HepG2 (cell line): Measurements from ENCODE around the gene MASP1. TPM values are rescaled to one million over a fixed set of nuclear protein-coding genes. Genes with fewer than 3 reads are reported as not detected.

Experiments used
- FOXK2 ChIP-seq: fragments of 450-650 bp; IDR thresholded peaks from 2 replicates; pipeline ENCODE4 v1.6.1; 2016
- HNRNPL ChIP-seq: fragments of 200-400 bp; formaldehyde crosslinking; IDR thresholded peaks from 2 replicates; pipeline ENCODE4 v1.6.1; 2017; ENCODE audit warnings: mild to moderate bottlenecking, low read depth, low read length
- RFX3 ChIP-seq: IDR thresholded peaks from 2 replicates; pipeline ENCODE4 v1.6.1; 2016; ENCODE audit warnings: missing biosample characterization, missing genetic modification reagents
- TAF1 ChIP-seq: sonication (generic); formaldehyde crosslinking; IDR thresholded peaks from 2 replicates; pipeline ENCODE4 v1.4.0; 2020; ENCODE audit warnings: missing genetic modification reagents
- ZNF7 ChIP-seq: IDR thresholded peaks from 2 replicates; pipeline ENCODE4 v1.6.1; 2016; ENCODE audit warnings: missing biosample characterization, missing genetic modification reagents
- ZNF703 ChIP-seq: sonication (generic); formaldehyde crosslinking; IDR thresholded peaks from 2 replicates; pipeline ENCODE4 v1.5.1; 2020; ENCODE audit warnings: missing genetic modification reagents, mild to moderate bottlenecking, moderate library complexity, borderline replicate concordance
- ZNF724P ChIP-seq: sonication (generic); formaldehyde crosslinking; IDR thresholded peaks from 2 replicates; pipeline ENCODE4 v1.8.0; 2022; ENCODE audit warnings: missing genetic modification reagents, borderline replicate concordance
- ZSCAN21 ChIP-seq: sonication (generic); formaldehyde crosslinking; IDR thresholded peaks from 2 replicates; pipeline ENCODE4 v1.8.0; 2022; ENCODE audit warnings: mild to moderate bottlenecking, missing genetic modification reagents, moderate library complexity, borderline replicate concordance
- polyA plus RNA-seq, 8 experiments: library from polyadenylated mRNA; depleted of rRNA in 3 of 8; stranded (reverse) in 7 of 8; unstranded in 1 of 8; fragments of >200 nt; fragmentation: Illumina TruSeq in 4 of 8; extraction: Trizol in 4 of 8; gene quantifications; 2 replicates each; pipeline versions ENCODE4 v1.2.1 to v1.2.3, GENCODE V29; 2011 to 2016; ENCODE audit warnings: low read depth in 4 of 8, missing spikeins in 1 of 8, mixed read lengths in 1 of 8; ENCODE audit not compliant: insufficient read depth in 1 of 8
- total RNA-seq, 5 experiments: library from RNA; depleted of rRNA; stranded (reverse); fragments of >200 nt; fragmentation: Illumina TruSeq; extraction: Trizol; gene quantifications; 2 replicates each; pipeline ENCODE4 v1.2.3, GENCODE V29; 2016; ENCODE audit warnings: low read depth in 1 of 5
- TF ChIP-seq, protein P1 (sequence below): sonication (generic); formaldehyde crosslinking; IDR thresholded peaks from 2 replicates; pipeline ENCODE4 v1.5.0; 2020; ENCODE audit warnings: mild to moderate bottlenecking, missing genetic modification reagents, borderline replicate concordance
- TF ChIP-seq, protein P2 (sequence below): sonication (generic); formaldehyde crosslinking; IDR thresholded peaks from 2 replicates; pipeline ENCODE4 v1.9.0; 2022; ENCODE audit warnings: low read depth, missing genetic modification reagents
- TF ChIP-seq, protein P3 (sequence below): sonication (generic); formaldehyde crosslinking; IDR thresholded peaks from 2 replicates; pipeline ENCODE4 v1.5.0; 2020; ENCODE audit warnings: missing genetic modification reagents, mild to moderate bottlenecking, borderline replicate concordance
- TF ChIP-seq, protein P4 (sequence below): IDR thresholded peaks from 2 replicates; pipeline ENCODE4 v1.4.0; 2020; ENCODE audit warnings: mild to moderate bottlenecking, missing genetic modification reagents
- TF ChIP-seq, protein P5 (sequence below): sonication (generic); formaldehyde crosslinking; IDR thresholded peaks from 2 replicates; pipeline ENCODE4 v1.4.0; 2020; ENCODE audit warnings: missing genetic modification reagents, borderline replicate concordance

The MASP1 gene
- total and polyA plus RNA-seq, 2 of the 13 experiments (the other 11 are each of a cell fraction or from before 2014, with no cell fraction given) = 10.8 to 56.0 TPM

DNA sequence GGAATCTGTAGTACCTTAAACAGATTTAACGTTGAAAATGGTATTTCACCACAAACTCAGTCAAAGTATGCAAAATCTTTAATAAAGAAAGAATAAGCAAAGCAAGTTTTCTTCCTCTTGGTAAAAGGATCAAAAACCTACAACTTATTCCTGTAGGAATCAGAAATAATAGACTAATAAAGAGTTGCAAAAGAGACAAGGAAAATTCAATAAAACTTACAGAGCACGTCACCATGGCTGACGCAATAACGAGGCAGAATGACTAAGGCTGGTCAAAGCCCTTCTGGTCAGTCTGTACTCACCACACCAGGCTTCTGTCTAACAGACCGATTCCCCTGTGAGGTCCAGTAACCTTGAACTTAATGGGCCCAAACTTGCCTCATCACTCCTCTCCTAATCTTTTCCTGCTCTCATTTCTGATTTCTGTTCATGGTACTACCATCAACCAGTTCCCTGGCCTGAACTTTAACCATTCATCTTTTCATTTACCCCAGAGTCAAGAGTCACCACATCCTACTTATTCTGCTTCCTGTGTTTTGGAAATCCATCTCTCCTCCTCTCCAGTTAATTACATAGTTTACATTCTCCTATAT is 5.0 kb downstream of the MASP1 start (continued):
- TF ChIP-seq, protein P1, sequence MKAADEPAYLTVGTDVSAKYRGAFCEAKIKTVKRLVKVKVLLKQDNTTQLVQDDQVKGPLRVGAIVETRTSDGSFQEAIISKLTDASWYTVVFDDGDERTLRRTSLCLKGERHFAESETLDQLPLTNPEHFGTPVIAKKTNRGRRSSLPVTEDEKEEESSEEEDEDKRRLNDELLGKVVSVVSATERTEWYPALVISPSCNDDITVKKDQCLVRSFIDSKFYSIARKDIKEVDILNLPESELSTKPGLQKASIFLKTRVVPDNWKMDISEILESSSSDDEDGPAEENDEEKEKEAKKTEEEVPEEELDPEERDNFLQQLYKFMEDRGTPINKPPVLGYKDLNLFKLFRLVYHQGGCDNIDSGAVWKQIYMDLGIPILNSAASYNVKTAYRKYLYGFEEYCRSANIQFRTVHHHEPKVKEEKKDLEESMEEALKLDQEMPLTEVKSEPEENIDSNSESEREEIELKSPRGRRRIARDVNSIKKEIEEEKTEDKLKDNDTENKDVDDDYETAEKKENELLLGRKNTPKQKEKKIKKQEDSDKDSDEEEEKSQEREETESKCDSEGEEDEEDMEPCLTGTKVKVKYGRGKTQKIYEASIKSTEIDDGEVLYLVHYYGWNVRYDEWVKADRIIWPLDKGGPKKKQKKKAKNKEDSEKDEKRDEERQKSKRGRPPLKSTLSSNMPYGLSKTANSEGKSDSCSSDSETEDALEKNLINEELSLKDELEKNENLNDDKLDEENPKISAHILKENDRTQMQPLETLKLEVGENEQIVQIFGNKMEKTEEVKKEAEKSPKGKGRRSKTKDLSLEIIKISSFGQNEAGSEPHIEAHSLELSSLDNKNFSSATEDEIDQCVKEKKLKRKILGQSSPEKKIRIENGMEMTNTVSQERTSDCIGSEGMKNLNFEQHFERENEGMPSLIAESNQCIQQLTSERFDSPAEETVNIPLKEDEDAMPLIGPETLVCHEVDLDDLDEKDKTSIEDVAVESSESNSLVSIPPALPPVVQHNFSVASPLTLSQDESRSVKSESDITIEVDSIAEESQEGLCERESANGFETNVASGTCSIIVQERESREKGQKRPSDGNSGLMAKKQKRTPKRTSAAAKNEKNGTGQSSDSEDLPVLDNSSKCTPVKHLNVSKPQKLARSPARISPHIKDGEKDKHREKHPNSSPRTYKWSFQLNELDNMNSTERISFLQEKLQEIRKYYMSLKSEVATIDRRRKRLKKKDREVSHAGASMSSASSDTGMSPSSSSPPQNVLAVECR (CRISPR knock-in tag) = peak; percentile 48; the same call in 1 of the 2 replicates
- TF ChIP-seq FOXK2 (no peak), HNRNPL (no peak), ZNF724P (CRISPR knock-in tag) (no peak), ZSCAN21 (CRISPR knock-in tag) (no peak), RFX3 (CRISPR knock-in tag) (no peak), ZNF703 (CRISPR knock-in tag) (no peak), TAF1 (CRISPR knock-in tag) (no peak), ZNF7 (CRISPR knock-in tag) (no peak)
- TF ChIP-seq, protein P2, sequence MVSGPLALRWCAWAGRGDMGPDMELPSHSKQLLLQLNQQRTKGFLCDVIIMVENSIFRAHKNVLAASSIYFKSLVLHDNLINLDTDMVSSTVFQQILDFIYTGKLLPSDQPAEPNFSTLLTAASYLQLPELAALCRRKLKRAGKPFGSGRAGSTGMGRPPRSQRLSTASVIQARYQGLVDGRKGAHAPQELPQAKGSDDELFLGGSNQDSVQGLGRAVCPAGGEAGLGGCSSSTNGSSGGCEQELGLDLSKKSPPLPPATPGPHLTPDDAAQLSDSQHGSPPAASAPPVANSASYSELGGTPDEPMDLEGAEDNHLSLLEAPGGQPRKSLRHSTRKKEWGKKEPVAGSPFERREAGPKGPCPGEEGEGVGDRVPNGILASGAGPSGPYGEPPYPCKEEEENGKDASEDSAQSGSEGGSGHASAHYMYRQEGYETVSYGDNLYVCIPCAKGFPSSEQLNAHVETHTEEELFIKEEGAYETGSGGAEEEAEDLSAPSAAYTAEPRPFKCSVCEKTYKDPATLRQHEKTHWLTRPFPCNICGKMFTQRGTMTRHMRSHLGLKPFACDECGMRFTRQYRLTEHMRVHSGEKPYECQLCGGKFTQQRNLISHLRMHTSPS (CRISPR knock-in tag) = no peak
- TF ChIP-seq, protein P3, sequence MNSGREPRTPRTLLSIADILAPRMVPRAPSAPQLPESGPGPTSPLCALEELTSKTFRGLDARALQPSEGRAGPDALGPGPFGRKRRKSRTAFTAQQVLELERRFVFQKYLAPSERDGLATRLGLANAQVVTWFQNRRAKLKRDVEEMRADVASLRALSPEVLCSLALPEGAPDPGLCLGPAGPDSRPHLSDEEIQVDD (CRISPR knock-in tag) = no peak
- TF ChIP-seq, protein P4, sequence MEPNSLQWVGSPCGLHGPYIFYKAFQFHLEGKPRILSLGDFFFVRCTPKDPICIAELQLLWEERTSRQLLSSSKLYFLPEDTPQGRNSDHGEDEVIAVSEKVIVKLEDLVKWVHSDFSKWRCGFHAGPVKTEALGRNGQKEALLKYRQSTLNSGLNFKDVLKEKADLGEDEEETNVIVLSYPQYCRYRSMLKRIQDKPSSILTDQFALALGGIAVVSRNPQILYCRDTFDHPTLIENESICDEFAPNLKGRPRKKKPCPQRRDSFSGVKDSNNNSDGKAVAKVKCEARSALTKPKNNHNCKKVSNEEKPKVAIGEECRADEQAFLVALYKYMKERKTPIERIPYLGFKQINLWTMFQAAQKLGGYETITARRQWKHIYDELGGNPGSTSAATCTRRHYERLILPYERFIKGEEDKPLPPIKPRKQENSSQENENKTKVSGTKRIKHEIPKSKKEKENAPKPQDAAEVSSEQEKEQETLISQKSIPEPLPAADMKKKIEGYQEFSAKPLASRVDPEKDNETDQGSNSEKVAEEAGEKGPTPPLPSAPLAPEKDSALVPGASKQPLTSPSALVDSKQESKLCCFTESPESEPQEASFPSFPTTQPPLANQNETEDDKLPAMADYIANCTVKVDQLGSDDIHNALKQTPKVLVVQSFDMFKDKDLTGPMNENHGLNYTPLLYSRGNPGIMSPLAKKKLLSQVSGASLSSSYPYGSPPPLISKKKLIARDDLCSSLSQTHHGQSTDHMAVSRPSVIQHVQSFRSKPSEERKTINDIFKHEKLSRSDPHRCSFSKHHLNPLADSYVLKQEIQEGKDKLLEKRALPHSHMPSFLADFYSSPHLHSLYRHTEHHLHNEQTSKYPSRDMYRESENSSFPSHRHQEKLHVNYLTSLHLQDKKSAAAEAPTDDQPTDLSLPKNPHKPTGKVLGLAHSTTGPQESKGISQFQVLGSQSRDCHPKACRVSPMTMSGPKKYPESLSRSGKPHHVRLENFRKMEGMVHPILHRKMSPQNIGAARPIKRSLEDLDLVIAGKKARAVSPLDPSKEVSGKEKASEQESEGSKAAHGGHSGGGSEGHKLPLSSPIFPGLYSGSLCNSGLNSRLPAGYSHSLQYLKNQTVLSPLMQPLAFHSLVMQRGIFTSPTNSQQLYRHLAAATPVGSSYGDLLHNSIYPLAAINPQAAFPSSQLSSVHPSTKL = peak; percentile 77
- TF ChIP-seq, protein P5, sequence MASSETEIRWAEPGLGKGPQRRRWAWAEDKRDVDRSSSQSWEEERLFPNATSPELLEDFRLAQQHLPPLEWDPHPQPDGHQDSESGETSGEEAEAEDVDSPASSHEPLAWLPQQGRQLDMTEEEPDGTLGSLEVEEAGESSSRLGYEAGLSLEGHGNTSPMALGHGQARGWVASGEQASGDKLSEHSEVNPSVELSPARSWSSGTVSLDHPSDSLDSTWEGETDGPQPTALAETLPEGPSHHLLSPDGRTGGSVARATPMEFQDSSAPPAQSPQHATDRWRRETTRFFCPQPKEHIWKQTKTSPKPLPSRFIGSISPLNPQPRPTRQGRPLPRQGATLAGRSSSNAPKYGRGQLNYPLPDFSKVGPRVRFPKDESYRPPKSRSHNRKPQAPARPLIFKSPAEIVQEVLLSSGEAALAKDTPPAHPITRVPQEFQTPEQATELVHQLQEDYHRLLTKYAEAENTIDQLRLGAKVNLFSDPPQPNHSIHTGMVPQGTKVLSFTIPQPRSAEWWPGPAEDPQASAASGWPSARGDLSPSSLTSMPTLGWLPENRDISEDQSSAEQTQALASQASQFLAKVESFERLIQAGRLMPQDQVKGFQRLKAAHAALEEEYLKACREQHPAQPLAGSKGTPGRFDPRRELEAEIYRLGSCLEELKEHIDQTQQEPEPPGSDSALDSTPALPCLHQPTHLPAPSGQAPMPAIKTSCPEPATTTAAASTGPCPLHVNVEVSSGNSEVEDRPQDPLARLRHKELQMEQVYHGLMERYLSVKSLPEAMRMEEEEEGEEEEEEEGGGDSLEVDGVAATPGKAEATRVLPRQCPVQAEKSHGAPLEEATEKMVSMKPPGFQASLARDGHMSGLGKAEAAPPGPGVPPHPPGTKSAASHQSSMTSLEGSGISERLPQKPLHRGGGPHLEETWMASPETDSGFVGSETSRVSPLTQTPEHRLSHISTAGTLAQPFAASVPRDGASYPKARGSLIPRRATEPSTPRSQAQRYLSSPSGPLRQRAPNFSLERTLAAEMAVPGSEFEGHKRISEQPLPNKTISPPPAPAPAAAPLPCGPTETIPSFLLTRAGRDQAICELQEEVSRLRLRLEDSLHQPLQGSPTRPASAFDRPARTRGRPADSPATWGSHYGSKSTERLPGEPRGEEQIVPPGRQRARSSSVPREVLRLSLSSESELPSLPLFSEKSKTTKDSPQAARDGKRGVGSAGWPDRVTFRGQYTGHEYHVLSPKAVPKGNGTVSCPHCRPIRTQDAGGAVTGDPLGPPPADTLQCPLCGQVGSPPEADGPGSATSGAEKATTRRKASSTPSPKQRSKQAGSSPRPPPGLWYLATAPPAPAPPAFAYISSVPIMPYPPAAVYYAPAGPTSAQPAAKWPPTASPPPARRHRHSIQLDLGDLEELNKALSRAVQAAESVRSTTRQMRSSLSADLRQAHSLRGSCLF (CRISPR knock-in tag) = no peak
